Rectal smooth muscle tissue (tissue), 1 donor: ENCODE data around the gene MCCC1.

Source experiments
- H3K27ac ChIP-seq: one replicate; pipeline ENCODE4 v1.7.0; 2013; ENCODE audit warnings: low read depth, low read length, inconsistent platforms
- H3K27me3 ChIP-seq: one replicate; pipeline ENCODE4 v1.7.0; 2013; ENCODE audit warnings: low read length; ENCODE audit not compliant: control insufficient read depth, insufficient read depth
- H3K36me3 ChIP-seq: one replicate; pipeline ENCODE4 v1.7.0; 2013; ENCODE audit warnings: low read length; ENCODE audit not compliant: control insufficient read depth, insufficient read depth
- H3K4me1 ChIP-seq: one replicate; pipeline ENCODE4 v1.7.0; 2013; ENCODE audit warnings: low read length; ENCODE audit not compliant: control insufficient read depth, insufficient read depth
- H3K4me3 ChIP-seq: one replicate; pipeline ENCODE4 v1.7.0; 2013; ENCODE audit warnings: low read length
- H3K9ac ChIP-seq: one replicate; pipeline ENCODE4 v1.7.0; 2013; ENCODE audit warnings: low read length

Gene MCCC1

GRCh38 chr3:183031826-183032225 is 67.5 kb downstream of the MCCC1 start:
- peaks cover 6% of the 10 kb centered on the region for H3K36me3 ChIP-seq
- H3K4me1 ChIP-seq = no peaks in the 10 kb centered on the region
- no peak overlapping the region for H3K27ac ChIP-seq

DNA sequence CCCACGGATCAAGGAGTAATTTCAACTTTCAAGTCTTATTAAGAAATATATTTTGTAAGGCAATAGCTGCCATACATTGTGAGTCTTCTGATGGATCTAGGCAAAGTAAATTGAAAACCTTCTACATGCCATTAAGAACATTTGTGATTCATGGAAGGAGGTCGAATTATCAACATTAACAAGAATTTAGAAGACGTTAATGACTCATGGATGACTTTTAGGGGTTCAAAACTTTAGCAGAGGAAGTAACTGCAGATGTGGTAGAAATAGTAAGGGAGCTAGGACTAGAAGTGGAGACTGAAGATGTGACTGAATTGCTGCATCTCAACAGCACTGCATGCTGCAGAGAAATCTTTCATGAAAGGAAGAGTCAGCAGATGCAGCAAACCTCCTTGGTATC is 70.9 kb downstream of the MCCC1 start:
- Histone ChIP-seq H3K9ac (no peak overlapping the region), H3K4me3 (no peak overlapping the region), H3K4me1 (no peaks in the 10 kb centered on the region), H3K36me3 (peaks cover 2% of the 10 kb centered on the region), H3K27ac (no peak overlapping the region), H3K27me3 (no peaks in the 10 kb centered on the region)

More at GRCh38 chr3:183031826-183032225, 67.5 kb downstream of the MCCC1 start:
- H3K4me3 ChIP-seq = no peak overlapping the region
- H3K9ac ChIP-seq = no peak overlapping the region
- H3K27me3 ChIP-seq = no peaks in the 10 kb centered on the region

DNA sequence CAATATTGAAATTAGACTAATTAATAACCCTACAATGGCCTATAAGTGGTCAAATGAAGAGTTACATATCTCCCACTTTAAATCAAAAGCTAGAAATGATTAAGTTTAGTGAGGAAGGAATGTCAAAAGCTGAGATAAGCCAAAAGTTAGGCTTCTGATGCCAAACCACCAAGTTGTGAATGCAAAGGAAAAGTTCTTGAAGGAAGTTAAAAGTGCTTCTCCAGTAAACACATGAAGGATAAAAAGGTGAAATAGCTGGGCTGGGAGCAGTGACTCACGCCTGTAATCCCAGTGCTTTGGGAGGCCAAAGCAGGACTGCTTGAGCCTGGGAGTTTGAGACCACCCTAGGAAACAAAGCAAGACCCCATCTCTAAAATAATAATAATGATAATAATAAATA is 72.0 kb downstream of the MCCC1 start:
- Histone ChIP-seq H3K4me3 (no peak overlapping the region), H3K36me3 (peaks cover 2% of the 10 kb centered on the region), H3K9ac (no peak overlapping the region), H3K4me1 (no peaks in the 10 kb centered on the region), H3K27ac (no peak overlapping the region), H3K27me3 (no peaks in the 10 kb centered on the region)

DNA sequence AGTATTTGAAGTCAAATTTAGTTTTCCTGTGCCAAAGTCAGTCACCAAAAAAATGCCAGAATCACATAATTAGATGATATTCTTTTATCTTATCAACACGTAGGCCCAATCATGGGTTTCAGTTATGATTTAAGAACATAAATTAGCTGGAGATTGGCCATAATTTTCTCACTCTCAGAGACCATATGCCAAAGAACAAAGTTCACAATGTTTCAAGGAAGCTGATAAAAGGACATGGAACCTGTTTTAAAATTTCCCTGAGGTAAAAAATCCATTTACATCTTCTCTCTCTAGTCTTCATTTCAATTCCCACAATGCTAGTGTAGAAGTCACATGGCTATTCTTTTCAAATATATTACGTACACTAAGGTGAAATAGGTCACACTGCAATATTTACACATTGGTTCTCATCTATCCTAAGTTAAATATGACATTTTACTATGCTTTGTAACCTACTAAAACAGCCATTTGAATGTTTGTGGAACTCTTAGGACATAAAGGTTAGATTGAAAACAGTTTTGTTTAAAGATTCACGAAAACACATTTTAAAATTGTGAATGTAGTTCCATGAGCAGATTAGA is 76.3 kb downstream of the MCCC1 start:
- no peak overlapping the region for H3K27ac ChIP-seq
- no peak overlapping the region for H3K4me3 ChIP-seq
- H3K36me3 ChIP-seq = peaks cover 3% of the 10 kb centered on the region
- H3K4me1 ChIP-seq = no peaks in the 10 kb centered on the region
- no peaks in the 10 kb centered on the region for H3K27me3 ChIP-seq
- no peak overlapping the region for H3K9ac ChIP-seq

GRCh38 chr3:183018421-183019192 is 80.7 kb downstream of the MCCC1 start:
- no peaks in the 10 kb centered on the region for H3K4me1 ChIP-seq
- H3K4me3 ChIP-seq = no peak overlapping the region
- H3K9ac ChIP-seq = no peak overlapping the region
- H3K27ac ChIP-seq = no peak overlapping the region
- H3K36me3 ChIP-seq = peaks cover 5% of the 10 kb centered on the region
- H3K27me3 ChIP-seq = no peaks in the 10 kb centered on the region

- peaks cover 5% of the 10 kb centered on the region for H3K36me3 ChIP-seq
- H3K27me3 ChIP-seq = no peaks in the 10 kb centered on the region
- no peak overlapping the region for H3K9ac ChIP-seq
- no peaks in the 10 kb centered on the region for H3K4me1 ChIP-seq
- H3K4me3 ChIP-seq = no peak overlapping the region
- no peak overlapping the region for H3K27ac ChIP-seq
These were observed 84.1 kb downstream of the MCCC1 start for GRCh38 chr3:183015185-183015584.

DNA sequence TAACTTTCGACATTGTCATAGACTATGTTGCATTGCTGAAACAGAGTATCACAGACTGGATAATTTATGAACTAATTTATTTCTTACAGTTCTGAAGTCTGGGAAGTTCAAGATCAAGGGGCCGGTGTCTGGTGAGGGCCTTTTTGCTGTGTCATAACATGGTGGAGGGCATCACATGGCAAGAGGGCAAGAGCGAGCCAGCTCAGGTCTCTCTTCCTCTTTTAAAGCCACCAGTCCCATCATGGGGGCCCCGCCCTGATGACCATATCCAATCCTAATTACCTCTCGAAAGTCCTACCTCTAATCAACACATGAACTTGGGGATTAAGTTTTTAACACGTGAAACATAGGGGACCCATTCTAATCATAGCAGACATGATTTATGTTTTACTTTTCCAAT is 85.4 kb downstream of the MCCC1 start:
- no peak overlapping the region for H3K9ac ChIP-seq
- H3K27me3 ChIP-seq = no peaks in the 10 kb centered on the region
- H3K36me3 ChIP-seq = peaks cover 2% of the 10 kb centered on the region
- H3K4me1 ChIP-seq = no peaks in the 10 kb centered on the region
- H3K27ac ChIP-seq = no peak overlapping the region
- H3K4me3 ChIP-seq = no peak overlapping the region

- Histone ChIP-seq H3K9ac (no peak overlapping the region), H3K27ac (no peak overlapping the region), H3K4me1 (no peaks in the 10 kb centered on the region), H3K4me3 (no peak overlapping the region), H3K27me3 (no peaks in the 10 kb centered on the region), H3K36me3 (peaks cover 2% of the 10 kb centered on the region)
These were observed 86.2 kb downstream of the MCCC1 start for GRCh38 chr3:183013074-183013473.

DNA sequence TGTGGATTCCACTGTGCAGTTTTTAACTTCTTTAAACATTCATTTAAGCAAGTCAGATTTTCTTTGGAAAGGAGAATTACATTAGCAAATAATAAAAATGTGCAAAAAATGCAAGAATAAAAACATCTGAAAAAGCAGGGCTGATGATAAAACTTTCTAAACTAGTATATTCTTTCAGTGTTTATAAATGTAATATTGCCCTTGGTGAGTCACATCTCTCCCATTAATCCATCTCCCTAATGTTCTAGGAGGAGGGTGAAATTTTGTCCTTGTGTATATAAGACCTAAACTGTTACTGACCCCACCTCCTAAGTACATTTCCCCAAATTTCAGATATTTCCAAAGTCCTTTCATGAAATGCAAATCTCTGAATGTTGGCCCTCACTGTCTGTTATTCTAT is 90.5 kb downstream of the MCCC1 start:
- no peak overlapping the region for H3K9ac ChIP-seq
- no peaks in the 10 kb centered on the region for H3K36me3 ChIP-seq
- no peaks in the 10 kb centered on the region for H3K27me3 ChIP-seq
- H3K4me3 ChIP-seq = no peak overlapping the region
- H3K27ac ChIP-seq = no peak overlapping the region
- H3K4me1 ChIP-seq = no peaks in the 10 kb centered on the region

DNA sequence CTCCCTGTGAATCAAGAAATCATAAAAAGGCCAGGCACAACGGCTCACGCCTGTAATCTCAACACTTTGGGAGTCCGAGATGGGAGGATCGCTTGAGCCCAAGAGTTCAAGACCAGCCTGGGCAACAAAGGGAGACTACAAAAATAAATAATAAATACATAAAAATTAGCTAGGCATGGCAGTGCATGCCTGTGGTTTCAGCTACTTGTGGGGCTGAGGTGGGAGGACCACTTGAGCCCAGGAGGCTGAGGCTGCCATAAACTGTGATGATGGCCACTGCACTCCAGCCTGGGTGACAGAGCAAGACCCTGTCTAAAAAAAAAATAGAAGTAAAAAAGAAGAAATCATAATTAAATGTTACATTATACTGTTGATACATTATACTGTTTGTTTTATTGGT is 91.0 kb downstream of the MCCC1 start:
- Histone ChIP-seq H3K4me1 (no peaks in the 10 kb centered on the region), H3K27me3 (no peaks in the 10 kb centered on the region), H3K9ac (no peak overlapping the region), H3K36me3 (no peaks in the 10 kb centered on the region), H3K4me3 (no peak overlapping the region), H3K27ac (no peak overlapping the region)

GRCh38 chr3:183006396-183007002 is 92.8 kb downstream of the MCCC1 start:
- H3K4me3 ChIP-seq = no peak overlapping the region
- H3K36me3 ChIP-seq = no peaks in the 10 kb centered on the region
- H3K9ac ChIP-seq = no peak overlapping the region
- H3K27ac ChIP-seq = no peak overlapping the region
- no peaks in the 10 kb centered on the region for H3K27me3 ChIP-seq
- H3K4me1 ChIP-seq = no peaks in the 10 kb centered on the region

DNA sequence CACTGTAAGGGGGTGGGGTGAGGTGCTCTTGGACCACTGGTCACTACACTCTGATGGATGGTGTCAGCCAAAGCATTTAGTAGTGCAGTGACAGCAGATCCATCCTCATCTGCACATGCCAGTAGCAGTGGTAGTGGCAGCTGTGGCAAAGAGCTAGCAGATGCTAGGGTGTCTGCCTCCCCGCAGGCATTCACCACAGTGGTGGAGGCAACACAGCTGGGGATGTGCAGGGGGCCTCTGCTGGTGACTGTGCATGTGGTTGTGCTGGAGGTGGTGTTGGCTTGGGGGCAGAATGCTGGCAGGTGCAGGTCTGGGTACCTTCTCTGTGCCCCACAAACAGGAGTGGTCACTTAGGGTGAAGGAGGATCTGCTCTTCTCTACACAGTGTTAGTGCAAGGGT is 99.5 kb downstream of the MCCC1 start:
- no peak overlapping the region for H3K27ac ChIP-seq
- no peaks in the 10 kb centered on the region for H3K27me3 ChIP-seq
- H3K4me1 ChIP-seq = no peaks in the 10 kb centered on the region
- no peak overlapping the region for H3K9ac ChIP-seq
- H3K36me3 ChIP-seq = no peaks in the 10 kb centered on the region
- H3K4me3 ChIP-seq = no peak overlapping the region
